Stimulated activated effector memory CD8-positive, alpha-beta T cell treated with anti-CD3 and anti-CD28 coated beads, Interleukin-12 subunit alpha, Interleukin-12 subunit beta, amount 100 ng/mL, for 72 hours (primary cell): ENCODE results near the gene TOX3.

ENCODE experiments used
- ATAC-seq: fragments of 150-1000 bp; cut with Tn5 transposase; 2 replicates; pipeline ENCODE4 v1.10.0; 2021
- DNase-seq, 2 donors: peaks; one replicate each; pipeline ENCODE4 v3.0.0; 2021 to 2022; ENCODE audit warnings: low spot score in 2 of 2
- H3K27ac Mint-ChIP-seq: one replicate; pipeline ENCODE4 v1.8.0; 2022; ENCODE audit warnings: mild to moderate bottlenecking, mixed read lengths
- H3K36me3 Mint-ChIP-seq: one replicate; pipeline ENCODE4 v1.8.0; 2022; ENCODE audit warnings: mild to moderate bottlenecking, mixed read lengths
- H3K4me1 Mint-ChIP-seq: one replicate; pipeline ENCODE4 v1.8.0; 2022; ENCODE audit warnings: mixed read lengths
- H3K4me3 Mint-ChIP-seq: one replicate; pipeline ENCODE4 v1.8.0; 2022; ENCODE audit warnings: mild to moderate bottlenecking, mixed read lengths
- H3K9me3 Mint-ChIP-seq: one replicate; pipeline ENCODE4 v1.8.0; 2022; ENCODE audit warnings: mixed read lengths

Gene TOX3

DNA sequence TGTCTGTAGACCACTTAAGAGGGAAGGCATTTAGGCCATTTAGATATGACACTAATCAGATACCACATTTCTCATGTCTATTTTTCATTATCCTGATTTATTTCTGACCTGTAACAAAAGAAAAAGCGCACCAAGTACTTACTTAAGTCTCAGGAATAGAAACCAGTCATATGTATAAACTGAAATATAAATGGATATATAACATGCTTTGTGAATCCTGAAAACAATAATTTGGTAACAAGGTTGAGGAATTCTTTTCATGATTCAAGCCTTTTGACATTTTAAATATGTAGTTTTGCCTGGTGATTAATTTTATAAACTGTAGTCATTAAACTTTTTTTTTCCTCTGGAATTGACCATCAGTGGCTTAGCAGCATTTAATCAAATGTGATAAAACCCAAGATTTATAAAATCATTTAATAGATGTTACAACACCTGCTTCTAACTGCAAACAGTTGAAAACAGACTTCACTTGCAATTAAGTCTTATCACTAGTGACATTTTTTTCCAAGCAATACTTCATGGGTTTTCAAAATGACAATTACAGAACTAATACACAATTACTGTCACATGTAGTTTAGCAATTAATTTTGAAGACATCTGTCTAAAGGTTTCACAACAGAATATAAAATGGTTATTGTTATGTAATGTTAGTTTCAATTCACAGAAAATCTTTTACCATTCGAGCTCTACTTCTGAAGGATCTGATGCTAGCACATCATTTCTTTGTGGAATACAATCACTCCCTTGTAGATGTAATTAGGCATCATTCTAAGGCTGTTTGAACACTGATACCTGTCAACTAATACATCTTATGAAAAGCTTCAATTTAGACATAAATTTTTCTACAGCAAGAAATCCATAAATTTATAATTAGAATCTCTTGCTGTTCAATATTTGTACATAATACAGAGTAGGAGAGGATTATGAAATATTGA, 110.3 kb downstream of the TOX3 start:
- Mint-ChIP-seq H3K4me3 (no peak overlapping the region), H3K4me1 (no peaks in the 10 kb centered on the region), H3K36me3 (no peaks in the 10 kb centered on the region), H3K27ac (no peak overlapping the region), H3K9me3 (no peaks in the 10 kb centered on the region)
- ATAC-seq (no peak), DNase-seq (no peak)

DNA sequence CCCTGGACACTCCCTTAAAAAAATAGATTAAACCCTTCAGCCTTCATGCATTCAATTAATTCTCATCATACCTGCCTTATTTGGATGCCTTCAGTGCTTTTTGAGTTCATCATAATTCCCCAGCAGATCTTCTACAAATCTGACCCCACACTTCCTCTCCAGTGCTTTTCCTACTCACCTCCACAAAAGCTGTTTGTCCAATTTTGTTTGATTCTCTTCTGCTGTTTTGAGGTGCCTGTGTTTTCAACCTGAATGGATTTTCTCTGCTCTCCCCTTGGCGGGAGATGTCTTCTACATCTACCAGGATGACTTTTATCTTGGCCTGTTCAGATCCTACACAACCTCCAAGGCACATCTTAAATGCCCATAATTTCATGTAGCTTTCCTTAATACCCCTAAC, 112.7 kb downstream of the TOX3 start:
- no peak for ATAC-seq
- Mint-ChIP-seq H3K9me3 (no peaks in the 10 kb centered on the region), H3K4me3 (no peak overlapping the region), H3K36me3 (no peaks in the 10 kb centered on the region), H3K4me1 (no peaks in the 10 kb centered on the region), H3K27ac (no peak overlapping the region)
- DNase-seq: no peak

DNA sequence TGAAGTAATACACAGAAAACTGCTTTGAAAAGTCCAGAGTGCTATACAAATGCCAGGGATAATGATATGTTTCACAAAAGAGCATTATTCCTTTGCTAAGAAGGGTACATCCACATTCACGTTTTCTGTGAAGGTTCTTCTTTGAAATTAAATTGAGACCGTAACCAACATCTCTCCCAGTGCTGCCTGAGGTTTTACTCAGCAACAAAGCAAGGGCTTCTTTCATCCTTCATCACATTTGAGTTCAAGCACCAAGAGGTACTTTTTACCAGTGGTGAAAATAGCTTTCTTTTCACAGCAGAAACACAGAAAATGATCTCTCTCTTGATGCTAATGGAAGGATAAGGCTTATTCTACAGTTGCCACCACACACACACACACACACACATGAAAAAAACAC, 113.3 kb downstream of the TOX3 start:
- H3K36me3 Mint-ChIP-seq: no peaks in the 10 kb centered on the region
- no peak overlapping the region for H3K4me3 Mint-ChIP-seq
- no peak for DNase-seq
- no peaks in the 10 kb centered on the region for H3K9me3 Mint-ChIP-seq
- no peaks in the 10 kb centered on the region for H3K4me1 Mint-ChIP-seq
- ATAC-seq: no peak
- H3K27ac Mint-ChIP-seq: no peak overlapping the region

DNA sequence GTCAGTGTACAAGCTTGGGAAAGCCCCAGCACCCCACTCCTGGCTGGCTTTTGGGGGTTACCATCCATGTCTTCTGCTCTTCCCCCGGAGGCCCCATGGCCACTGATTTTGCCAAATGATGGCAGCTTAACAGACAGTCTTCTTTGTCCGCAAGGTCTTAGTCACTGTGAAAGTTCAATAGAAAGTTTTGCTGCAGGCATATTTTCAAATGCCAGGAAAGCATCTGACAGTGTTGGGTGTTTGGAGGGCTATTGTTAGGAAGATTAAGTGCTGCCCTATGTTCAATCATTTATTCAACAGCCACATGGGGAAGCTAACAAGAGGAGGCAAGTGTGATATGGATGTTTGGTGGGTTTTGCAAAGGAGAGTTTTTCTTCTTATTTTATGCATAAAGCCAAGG, 122.4 kb downstream of the TOX3 start:
- H3K4me1 Mint-ChIP-seq: no peaks in the 10 kb centered on the region

DNA sequence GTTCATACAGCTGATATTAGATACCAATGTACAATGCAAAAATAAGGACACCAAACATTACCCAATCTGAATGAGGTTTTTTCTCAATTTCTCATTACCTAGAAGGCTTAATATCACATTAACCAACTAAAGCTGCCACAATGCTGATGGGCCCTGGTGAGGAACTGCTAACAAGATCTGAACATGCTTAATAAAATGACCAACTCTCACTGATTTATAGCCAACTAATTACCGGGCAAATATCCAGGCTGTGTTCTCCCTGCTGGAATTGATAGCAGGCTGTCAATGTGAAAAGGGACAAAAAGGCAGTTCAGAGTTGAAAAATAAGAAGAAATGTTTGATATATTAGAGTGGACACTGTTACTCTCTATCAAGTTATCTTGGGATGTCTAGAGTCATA, 124.6 kb downstream of the TOX3 start:
- DNase-seq: no peak
- peaks cover 9% of the 10 kb centered on the region for H3K9me3 Mint-ChIP-seq
- no peak overlapping the region for H3K4me3 Mint-ChIP-seq
- no peaks in the 10 kb centered on the region for H3K36me3 Mint-ChIP-seq
- ATAC-seq: no peak
- no peak overlapping the region for H3K27ac Mint-ChIP-seq
- H3K4me1 Mint-ChIP-seq: no peaks in the 10 kb centered on the region

More for the DNA sequence above, 122.4 kb downstream of the TOX3 start:
- H3K36me3 Mint-ChIP-seq: no peaks in the 10 kb centered on the region
- ATAC-seq (no peak), DNase-seq (no peak)
- H3K4me3 Mint-ChIP-seq: no peak overlapping the region
- peaks cover 10% of the 10 kb centered on the region for H3K9me3 Mint-ChIP-seq
- no peak overlapping the region for H3K27ac Mint-ChIP-seq

DNA sequence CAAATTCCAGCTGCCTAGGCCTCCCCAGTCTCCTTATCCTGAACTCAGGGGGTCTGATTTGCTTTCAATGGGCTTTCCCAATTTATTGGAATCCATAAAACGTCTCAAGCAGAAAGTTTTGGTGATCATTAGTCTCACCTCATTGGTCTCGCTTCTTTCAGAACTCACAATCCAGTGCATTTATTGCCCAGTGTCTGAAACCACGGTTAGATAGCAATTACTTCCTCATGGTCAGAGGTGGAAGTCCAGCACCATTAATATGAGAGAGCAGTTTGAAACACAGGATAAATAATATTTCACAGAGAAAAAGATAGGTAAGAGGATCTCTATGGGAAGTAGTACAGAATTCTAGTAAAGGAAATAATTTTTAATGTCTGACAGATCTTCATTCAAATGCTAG, 128.7 kb downstream of the TOX3 start:
- no peak overlapping the region for H3K4me3 Mint-ChIP-seq
- ATAC-seq: no peak
- DNase-seq: no peak
- peaks cover 12% of the 10 kb centered on the region for H3K9me3 Mint-ChIP-seq
- H3K27ac Mint-ChIP-seq: no peak overlapping the region
- no peaks in the 10 kb centered on the region for H3K36me3 Mint-ChIP-seq
- no peaks in the 10 kb centered on the region for H3K4me1 Mint-ChIP-seq

DNA sequence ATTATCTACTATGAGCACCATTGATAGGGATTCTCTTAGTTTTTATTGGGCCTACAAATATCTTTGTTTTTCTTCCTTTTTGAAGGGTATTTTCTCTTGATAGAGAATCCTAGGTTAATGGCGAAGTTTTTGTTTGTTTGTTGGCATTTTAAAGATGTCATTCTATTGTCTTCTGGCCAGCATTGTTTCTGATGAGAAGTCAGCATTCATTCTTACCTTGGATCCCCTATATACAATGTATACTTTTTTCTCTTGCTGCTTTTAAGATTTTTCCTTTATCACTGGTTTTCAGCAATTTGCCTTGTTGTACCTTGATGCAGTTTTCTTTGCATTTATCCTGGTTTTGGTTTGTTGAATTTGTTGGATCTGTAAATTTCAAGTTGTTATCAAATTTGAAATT, 130.1 kb downstream of the TOX3 start:
- H3K36me3 Mint-ChIP-seq: no peaks in the 10 kb centered on the region
- H3K9me3 Mint-ChIP-seq: peaks cover 9% of the 10 kb centered on the region
- H3K4me3 Mint-ChIP-seq: no peak overlapping the region
- DNase-seq (no peak), ATAC-seq (no peak)
- no peaks in the 10 kb centered on the region for H3K4me1 Mint-ChIP-seq
- H3K27ac Mint-ChIP-seq: no peak overlapping the region

DNA sequence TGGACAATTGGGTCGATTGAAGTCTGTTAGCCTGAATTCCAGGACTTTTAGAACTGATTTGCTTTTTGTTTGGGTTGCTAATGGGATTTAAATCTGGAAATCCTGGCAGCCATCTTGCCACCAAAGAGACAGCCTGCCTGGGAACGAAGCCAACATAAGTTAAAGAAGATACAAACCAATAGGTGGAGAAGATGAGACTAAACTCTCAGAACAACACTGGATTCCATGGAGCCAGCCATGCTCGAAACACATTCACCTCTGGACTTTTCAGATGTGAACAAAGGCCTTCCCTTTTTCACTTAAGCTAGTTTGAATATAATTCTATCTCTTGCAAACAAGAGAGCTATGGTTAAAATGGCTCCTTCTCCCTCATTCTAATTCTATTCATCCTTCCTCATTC, 135.9 kb downstream of the TOX3 start:
- Mint-ChIP-seq H3K36me3 (no peaks in the 10 kb centered on the region), H3K4me1 (no peaks in the 10 kb centered on the region), H3K9me3 (peaks cover 6% of the 10 kb centered on the region), H3K27ac (no peak overlapping the region), H3K4me3 (no peak overlapping the region)
- ATAC-seq (no peak), DNase-seq (no peak)

DNA sequence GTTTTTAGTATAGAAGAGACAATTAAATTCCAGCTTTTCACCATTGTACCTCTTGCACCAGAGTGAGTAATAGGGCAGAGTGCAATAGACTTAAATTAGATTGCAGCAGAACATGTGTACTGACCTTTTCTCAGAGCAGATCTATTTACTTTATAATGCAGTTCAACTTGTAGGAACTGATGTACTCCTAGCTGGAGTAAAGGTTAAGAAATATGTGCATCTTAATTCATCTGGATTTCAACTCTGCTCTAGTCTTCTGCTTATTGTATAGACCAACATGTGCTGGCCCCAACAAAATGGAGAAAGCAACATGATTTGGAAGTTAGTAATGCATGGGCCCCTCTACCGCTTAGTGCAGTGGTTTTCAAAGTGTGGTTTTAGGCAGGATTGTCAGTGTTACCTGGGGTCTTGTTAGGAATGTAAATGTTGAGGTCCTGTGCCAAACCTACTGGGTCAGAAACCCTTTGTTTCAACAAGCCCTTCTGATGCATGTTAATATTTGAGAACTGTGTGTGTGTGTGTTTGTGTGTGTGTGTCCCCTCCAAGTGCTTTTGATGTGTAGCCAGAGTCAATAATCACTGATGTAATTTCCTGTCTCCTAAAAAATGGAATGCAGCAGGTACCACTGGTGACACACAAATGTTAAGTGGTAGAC, 138.6 kb downstream of the TOX3 start:
- ATAC-seq (no peak), DNase-seq (no peak)
- Mint-ChIP-seq H3K4me1 (no peaks in the 10 kb centered on the region), H3K36me3 (no peaks in the 10 kb centered on the region), H3K9me3 (peaks cover 8% of the 10 kb centered on the region), H3K27ac (no peak overlapping the region), H3K4me3 (no peak overlapping the region)

DNA sequence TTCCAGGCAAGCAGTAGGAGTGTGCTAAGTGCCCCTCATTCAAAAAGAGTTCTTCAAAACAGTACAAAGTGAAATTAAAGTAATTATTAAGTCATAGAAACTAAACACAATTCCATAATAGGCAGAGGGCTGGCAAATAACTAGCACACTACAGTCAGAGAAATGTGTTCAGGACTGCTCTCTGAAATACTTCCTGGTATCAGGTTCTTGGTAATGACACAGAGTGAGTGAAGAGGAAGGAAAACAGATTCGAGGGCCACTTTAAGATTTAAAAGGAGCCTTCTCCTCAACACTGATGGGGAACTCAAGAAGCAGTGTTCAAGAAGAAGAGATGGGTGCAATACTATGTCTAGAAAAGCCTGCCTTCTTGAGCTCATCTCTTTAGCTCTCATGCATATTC, 139.2 kb downstream of the TOX3 start:
- Mint-ChIP-seq H3K27ac (no peak overlapping the region), H3K4me3 (no peak overlapping the region), H3K36me3 (no peaks in the 10 kb centered on the region), H3K9me3 (peaks cover 8% of the 10 kb centered on the region), H3K4me1 (no peaks in the 10 kb centered on the region)
- DNase-seq (no peak), ATAC-seq (no peak)

DNA sequence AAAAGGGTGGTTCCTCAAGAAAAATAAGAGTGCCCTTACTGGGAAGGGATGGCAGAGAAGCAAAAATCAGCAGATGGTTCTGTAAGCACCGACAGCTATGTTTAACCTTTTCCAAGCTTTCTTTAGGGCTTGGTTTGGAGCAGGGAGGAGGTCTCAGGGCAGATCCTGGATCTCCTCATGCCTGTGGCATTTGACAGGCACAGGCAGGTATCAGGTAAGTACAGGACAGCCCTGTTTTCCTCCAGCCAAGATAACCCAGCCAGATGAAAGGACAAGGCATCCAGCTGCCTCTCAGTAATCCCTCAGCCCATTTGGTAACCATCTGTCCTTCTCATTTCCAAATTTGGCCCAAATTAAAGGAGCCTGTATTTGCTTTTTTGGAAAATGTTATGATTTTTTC, 141.5 kb downstream of the TOX3 start:
- no peak for DNase-seq
- no peak for ATAC-seq
- Mint-ChIP-seq H3K4me1 (no peaks in the 10 kb centered on the region), H3K27ac (no peak overlapping the region), H3K4me3 (no peak overlapping the region), H3K36me3 (no peaks in the 10 kb centered on the region), H3K9me3 (peaks cover 13% of the 10 kb centered on the region)

DNA sequence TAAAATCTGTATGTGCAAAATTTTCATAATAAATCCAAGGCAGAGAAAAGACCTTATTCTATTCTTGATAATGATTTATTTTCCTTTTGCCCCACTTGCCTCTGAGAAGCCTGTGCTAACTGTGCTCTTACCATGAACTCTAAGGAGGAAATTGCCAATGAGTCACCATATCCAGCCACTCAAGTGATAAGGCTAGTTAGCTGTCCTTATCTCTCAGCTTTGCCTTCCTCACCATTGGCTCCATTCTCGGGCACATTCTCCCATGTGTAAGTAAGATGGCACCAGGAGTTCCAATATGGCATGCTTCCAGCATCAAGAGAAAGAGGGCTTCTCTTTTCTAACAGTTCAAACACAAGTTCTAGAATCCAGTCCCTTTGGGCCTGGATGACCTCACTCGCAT, 142.4 kb downstream of the TOX3 start:
- Mint-ChIP-seq H3K27ac (no peak overlapping the region), H3K9me3 (peaks cover 13% of the 10 kb centered on the region), H3K4me3 (no peak overlapping the region), H3K36me3 (no peaks in the 10 kb centered on the region), H3K4me1 (no peaks in the 10 kb centered on the region)
- ATAC-seq (no peak), DNase-seq (no peak)

DNA sequence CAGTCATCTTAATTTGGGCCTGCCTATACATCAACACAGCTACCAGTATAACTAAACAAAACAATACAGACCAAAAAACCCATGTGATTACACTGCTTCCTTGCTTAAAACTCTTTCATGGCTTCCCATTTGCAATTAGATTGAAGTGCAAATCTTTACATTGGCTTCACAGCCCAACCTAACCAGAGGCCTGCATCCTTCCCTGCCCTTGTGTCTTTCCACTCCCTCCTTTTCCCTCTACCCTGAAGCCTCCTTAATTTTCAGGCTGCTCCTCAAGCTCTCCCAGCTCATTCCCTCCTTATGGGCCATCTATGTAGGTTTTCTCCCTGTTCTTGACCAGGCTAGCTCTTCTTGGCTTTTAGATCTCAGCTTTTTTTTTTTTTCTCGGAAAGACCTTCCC, 147.8 kb downstream of the TOX3 start:
- DNase-seq (no peak), ATAC-seq (no peak)
- H3K4me1 Mint-ChIP-seq: no peaks in the 10 kb centered on the region
- H3K27ac Mint-ChIP-seq: no peak overlapping the region
- peaks cover 26% of the 10 kb centered on the region for H3K9me3 Mint-ChIP-seq
- H3K4me3 Mint-ChIP-seq: no peak overlapping the region
- no peaks in the 10 kb centered on the region for H3K36me3 Mint-ChIP-seq

DNA sequence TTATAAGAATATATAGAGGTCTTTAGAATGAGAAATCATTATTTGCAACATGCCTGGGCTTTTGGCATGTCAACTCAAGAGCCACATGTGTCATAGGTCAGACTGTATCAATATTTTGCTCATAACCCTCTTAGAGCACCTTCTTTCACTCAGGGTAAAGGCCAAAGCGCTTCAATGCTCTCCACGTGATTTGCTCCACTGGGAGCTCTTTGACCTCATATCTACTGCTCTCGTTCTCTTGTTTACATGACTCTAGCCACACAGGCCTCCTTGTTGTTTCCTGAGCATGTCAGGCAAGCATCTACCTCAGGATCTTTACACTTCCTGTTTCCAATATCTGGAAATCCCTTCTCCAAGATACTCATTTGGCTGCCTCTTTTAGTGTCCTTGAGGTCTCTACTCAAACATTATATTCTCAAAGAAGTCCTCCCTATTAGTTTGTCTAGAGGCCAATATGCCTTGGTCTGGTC, 148.4 kb downstream of the TOX3 start:
- ATAC-seq (no peak), DNase-seq (no peak)
- H3K9me3 Mint-ChIP-seq: peaks cover 25% of the 10 kb centered on the region
- H3K4me3 Mint-ChIP-seq: no peak overlapping the region
- H3K27ac Mint-ChIP-seq: no peak overlapping the region
- no peaks in the 10 kb centered on the region for H3K4me1 Mint-ChIP-seq
- H3K36me3 Mint-ChIP-seq: no peaks in the 10 kb centered on the region

DNA sequence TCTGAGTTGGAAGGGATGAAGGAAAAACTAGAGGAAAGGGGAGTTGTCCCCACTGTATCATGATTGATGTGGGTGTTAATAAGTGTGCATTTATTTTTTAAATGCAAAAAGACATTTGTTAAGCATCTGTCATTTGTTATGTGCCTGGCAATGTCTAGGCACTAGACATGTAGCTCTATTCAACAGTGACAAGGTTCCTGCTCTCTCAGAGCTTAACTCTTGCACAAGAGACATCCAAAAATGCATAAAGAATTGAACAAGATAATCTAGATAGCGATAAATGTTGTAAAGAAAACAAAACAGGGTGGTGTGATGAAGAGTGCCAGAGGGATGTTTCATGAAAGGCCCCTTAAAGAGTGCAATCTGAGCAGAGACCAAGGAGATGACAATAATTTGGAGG, 148.9 kb downstream of the TOX3 start:
- no peaks in the 10 kb centered on the region for H3K36me3 Mint-ChIP-seq
- H3K4me1 Mint-ChIP-seq: no peaks in the 10 kb centered on the region
- ATAC-seq (no peak), DNase-seq (no peak)
- peaks cover 21% of the 10 kb centered on the region for H3K9me3 Mint-ChIP-seq
- no peak overlapping the region for H3K27ac Mint-ChIP-seq
- H3K4me3 Mint-ChIP-seq: no peak overlapping the region

DNA sequence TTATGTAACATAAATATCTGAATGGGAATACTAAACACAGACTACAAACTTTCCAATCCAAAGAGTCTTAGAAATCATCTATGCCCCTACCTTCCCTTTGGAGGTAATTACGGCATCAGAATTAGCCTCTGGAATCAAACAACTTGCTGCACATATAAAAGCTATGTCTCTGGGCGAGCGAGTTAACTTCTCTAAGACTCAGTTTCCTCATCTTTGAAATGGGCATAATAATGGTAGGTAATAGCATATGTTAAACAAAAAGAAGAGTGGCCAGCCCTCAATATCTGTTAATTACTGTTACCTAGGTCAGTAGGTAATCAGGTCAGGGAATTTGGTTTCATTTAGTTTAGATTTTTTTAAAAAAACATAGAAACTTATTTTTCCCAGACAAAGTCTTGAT, 153.5 kb downstream of the TOX3 start:
- no peak for DNase-seq
- no peaks in the 10 kb centered on the region for H3K36me3 Mint-ChIP-seq
- H3K4me3 Mint-ChIP-seq: no peak overlapping the region
- no peaks in the 10 kb centered on the region for H3K4me1 Mint-ChIP-seq
- H3K9me3 Mint-ChIP-seq: peaks cover 10% of the 10 kb centered on the region
- no peak for ATAC-seq
- no peak overlapping the region for H3K27ac Mint-ChIP-seq
